Measurements from ENCODE around the gene ARSJ.

DNA sequence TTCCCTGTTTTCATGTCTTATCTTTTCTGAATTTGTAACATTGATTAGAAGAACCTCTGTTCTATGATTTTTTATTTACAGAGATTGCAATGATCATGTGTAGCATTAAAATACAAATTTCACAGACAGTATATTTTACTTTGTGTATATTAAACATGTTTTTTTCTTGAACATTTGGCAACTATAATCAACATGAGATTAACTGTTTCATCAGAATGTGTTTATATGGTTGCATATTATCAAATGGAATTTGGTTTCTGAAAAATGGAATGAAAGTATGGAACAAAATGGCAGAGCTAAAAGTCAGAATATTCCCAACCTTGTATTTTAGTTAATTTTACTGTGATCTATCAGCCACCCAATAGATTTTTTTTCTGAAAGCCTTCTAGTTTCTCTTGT lies 19.9 kb downstream of the ARSJ start:
- TF ChIP-seq CTCF (IDR thresholded peaks at IDR 0.05) (no peak), POLR2A (IDR thresholded peaks at IDR 0.05) (no peak)

Measured in right lobe of liver (tissue), 4 donors.